Measurements from ENCODE around the gene CTSH. TPM values are rescaled to one million over a fixed set of nuclear protein-coding genes. Genes with fewer than 3 reads are reported as not detected.

The CTSH gene
- total and polyA plus RNA-seq, 2 of the 13 experiments (the other 11 are each of a cell fraction or from before 2014, with no cell fraction given), result 265 to 653 TPM

DNA sequence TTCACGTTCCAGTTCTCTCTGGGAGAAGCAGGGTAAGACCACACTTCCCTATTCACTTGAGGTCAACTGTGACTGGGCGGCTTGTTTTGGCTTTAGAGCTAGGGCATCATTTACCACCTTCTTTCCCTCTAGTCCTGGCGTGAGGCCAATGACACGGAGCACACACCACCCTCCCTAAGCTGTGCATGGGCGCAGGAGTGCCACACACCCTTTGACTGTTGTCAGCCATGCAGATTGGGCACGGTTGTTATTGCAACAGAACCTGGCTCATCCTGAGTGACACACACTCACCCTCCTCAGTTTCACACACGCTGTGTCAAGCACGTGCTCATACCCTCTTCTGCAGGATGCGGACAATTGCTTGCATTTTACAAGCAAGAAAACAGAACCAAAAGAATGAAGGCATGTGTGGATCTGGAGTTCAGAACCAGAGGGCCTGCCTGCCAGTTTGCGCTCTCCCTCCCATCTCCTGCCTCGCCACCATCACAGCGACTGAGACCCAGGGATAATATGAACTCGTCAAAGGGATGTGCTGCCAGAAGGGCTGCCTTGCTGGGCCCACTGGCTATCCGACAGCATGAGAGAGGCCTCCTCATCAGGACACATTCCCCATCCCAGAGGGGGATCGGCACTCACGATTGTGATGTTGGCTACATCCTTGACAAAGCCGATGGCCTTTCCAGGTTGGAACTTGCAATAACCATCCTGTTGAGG is 17.6 kb downstream of the CTSH start:
- H3K4me3 ChIP-seq (replicated peaks in 1 of 3; ENCODE audit: insufficient read depth in 1 of 3, low read depth in 2 of 3, low read length in 3 of 3), result no peak overlapping the region
- no peak for DNase-seq (ENCODE audit: low spot score)
- 97% methylated on average over 15 of the region's 17 CpGs for WGBS (ENCODE audit: low lambda C conversion rate)
- ATAC-seq, result no peak
- intact Hi-C loops (cut with micrococcal nuclease; ENCODE audit: unreplicated experiment) (no loop called here), in situ Hi-C loops (cut with HindIII; ENCODE audit: extremely low pct_ligation_motif_present, low pct_unique_long_range_greater_than_20kb) (no loop called here)
- no TSS peak for BruUV-seq (replicated peaks)
- peaks cover 34 to 77% of the 10 kb centered on the region in 2 experiments; a peak in 4 of 5 replicates for H3K36me3 ChIP-seq (replicated peaks in 1 of 2; ENCODE audit: control insufficient read depth in 1 of 2, insufficient read depth in 2 of 2, low read length in 2 of 2)
- POLR2A ChIA-PET, result no interaction called here
- CTCF ChIA-PET (ENCODE audit: low intra/inter-chr PET ratio, low total read pairs), result no interaction called here
- H3K4me1 ChIP-seq (ENCODE audit: insufficient read depth, low read length), result no peaks in the 10 kb centered on the region
- no peak overlapping the region for H3K27ac ChIP-seq (ENCODE audit: extremely low read length, insufficient read depth, low read length)
- no peaks in the 10 kb centered on the region for H3K9me3 ChIP-seq (ENCODE audit: low read length)
- no peak overlapping the region for H2AFZ ChIP-seq (ENCODE audit: low read length)
- H4K20me1 ChIP-seq (ENCODE audit: insufficient read depth, low read length), result no peaks in the 10 kb centered on the region
- H3K9ac ChIP-seq (ENCODE audit: insufficient read depth, low read depth, low read length), result no peak overlapping the region
- TF ChIP-seq CEBPG (CRISPR knock-in tag; IDR thresholded peaks at IDR 0.05) (no peak), ZNF12 (CRISPR knock-in tag; IDR thresholded peaks at IDR 0.05) (peak; percentile 89), POLR2AphosphoS5 (IDR thresholded peaks at IDR 0.05; ENCODE audit: low read depth, low read length) (peak; percentile 32; the same call in 1 of the 2 replicates), SNAI1 (CRISPR knock-in tag; IDR thresholded peaks at IDR 0.05; ENCODE audit: borderline replicate concordance) (no peak), PAF1 (CRISPR knock-in tag; IDR thresholded peaks at IDR 0.05) (0 out of 2 replicates have a peak, but pooled peaks have one; percentile 27)
- H3K4me2 ChIP-seq (ENCODE audit: low read depth, low read length), result no peak overlapping the region
- no peaks in the 10 kb centered on the region for H3K27me3 ChIP-seq (ENCODE audit: control insufficient read depth in 1 of 2, insufficient read depth in 2 of 2, low read length in 2 of 2)
- H3K79me2 ChIP-seq (ENCODE audit: insufficient read depth, low read length), result no peaks in the 10 kb centered on the region
- no peak for FAIRE-seq

GRCh38 chr15:78925956-78926743 is 18.7 kb downstream of the CTSH start:
- no peak overlapping the region for H3K9ac ChIP-seq (ENCODE audit: insufficient read depth, low read depth, low read length)
- ATAC-seq (peak; percentile 17), DNase-seq (ENCODE audit: low spot score) (no peak), FAIRE-seq (no peak)
- H2AFZ ChIP-seq (ENCODE audit: low read length), result no peak overlapping the region
- no peaks in the 10 kb centered on the region for H3K4me1 ChIP-seq (ENCODE audit: insufficient read depth, low read length)
- BruUV-seq (replicated peaks), result TSS peak; percentile 16
- CTCF ChIA-PET (ENCODE audit: low intra/inter-chr PET ratio, low total read pairs), result no interaction called here
- POLR2A ChIA-PET, result interaction anchor here (1.2 kb wide), 1 partner anchor 9 kb away, joined by 3 read pairs; no protein-coding TSS in a partner anchor
- H3K36me3 ChIP-seq (replicated peaks in 1 of 2; ENCODE audit: control insufficient read depth in 1 of 2, insufficient read depth in 2 of 2, low read length in 2 of 2), result peaks cover 36 to 80% of the 10 kb centered on the region in 2 experiments; a peak in 4 of 5 replicates
- no peaks in the 10 kb centered on the region for H4K20me1 ChIP-seq (ENCODE audit: insufficient read depth, low read length)
- in situ Hi-C loops (cut with HindIII; ENCODE audit: extremely low pct_ligation_motif_present, low pct_unique_long_range_greater_than_20kb), result no loop called here
- H3K4me3 ChIP-seq (replicated peaks in 1 of 3; ENCODE audit: insufficient read depth in 1 of 3, low read depth in 2 of 3, low read length in 3 of 3), result no peak overlapping the region
- H3K9me3 ChIP-seq (ENCODE audit: low read length), result no peaks in the 10 kb centered on the region
- no peaks in the 10 kb centered on the region for H3K27me3 ChIP-seq (ENCODE audit: control insufficient read depth in 1 of 2, insufficient read depth in 2 of 2, low read length in 2 of 2)
- intact Hi-C loops (cut with micrococcal nuclease; ENCODE audit: unreplicated experiment), result no loop called here
- no peak overlapping the region for H3K4me2 ChIP-seq (ENCODE audit: low read depth, low read length)
- WGBS (ENCODE audit: low lambda C conversion rate), result 94% methylated on average over 3 of the region's 5 CpGs
- H3K27ac ChIP-seq (ENCODE audit: extremely low read length, insufficient read depth, low read length), result no peak overlapping the region
- H3K79me2 ChIP-seq (ENCODE audit: insufficient read depth, low read length), result no peaks in the 10 kb centered on the region
- TF ChIP-seq AGO2 (optimal IDR thresholded peaks at IDR 0.05; ENCODE audit: low read depth, low read length) (peak; percentile 49), POLR2AphosphoS5 (IDR thresholded peaks at IDR 0.05; ENCODE audit: low read depth, low read length) (peak; percentile 13; the same call in 1 of the 2 replicates), POLR2G (IDR thresholded peaks at IDR 0.05; ENCODE audit: low read depth, low read length) (peak; percentile 35; the same call in 1 of the 2 replicates), STAG1 (CRISPR knock-in tag; IDR thresholded peaks at IDR 0.05) (peak; percentile 41), TBX3 (IDR thresholded peaks at IDR 0.05; ENCODE audit: borderline replicate concordance) (no peak), POLR2A (IDR thresholded peaks at IDR 0.05; ENCODE audit: insufficient read depth in 1 of 2, low read depth in 2 of 2, low read length in 2 of 2) (peak in 1 of 2 experiments; percentile 48; a peak in 1 of 4 replicates), SMARCC2 (IDR thresholded peaks at IDR 0.05) (no peak)
- TF ChIP-seq, protein P1, sequence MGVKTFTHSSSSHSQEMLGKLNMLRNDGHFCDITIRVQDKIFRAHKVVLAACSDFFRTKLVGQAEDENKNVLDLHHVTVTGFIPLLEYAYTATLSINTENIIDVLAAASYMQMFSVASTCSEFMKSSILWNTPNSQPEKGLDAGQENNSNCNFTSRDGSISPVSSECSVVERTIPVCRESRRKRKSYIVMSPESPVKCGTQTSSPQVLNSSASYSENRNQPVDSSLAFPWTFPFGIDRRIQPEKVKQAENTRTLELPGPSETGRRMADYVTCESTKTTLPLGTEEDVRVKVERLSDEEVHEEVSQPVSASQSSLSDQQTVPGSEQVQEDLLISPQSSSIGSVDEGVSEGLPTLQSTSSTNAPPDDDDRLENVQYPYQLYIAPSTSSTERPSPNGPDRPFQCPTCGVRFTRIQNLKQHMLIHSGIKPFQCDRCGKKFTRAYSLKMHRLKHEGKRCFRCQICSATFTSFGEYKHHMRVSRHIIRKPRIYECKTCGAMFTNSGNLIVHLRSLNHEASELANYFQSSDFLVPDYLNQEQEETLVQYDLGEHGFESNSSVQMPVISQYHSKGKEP (CRISPR knock-in tag; IDR thresholded peaks at IDR 0.05), result no peak
- TF ChIP-seq, protein P2, sequence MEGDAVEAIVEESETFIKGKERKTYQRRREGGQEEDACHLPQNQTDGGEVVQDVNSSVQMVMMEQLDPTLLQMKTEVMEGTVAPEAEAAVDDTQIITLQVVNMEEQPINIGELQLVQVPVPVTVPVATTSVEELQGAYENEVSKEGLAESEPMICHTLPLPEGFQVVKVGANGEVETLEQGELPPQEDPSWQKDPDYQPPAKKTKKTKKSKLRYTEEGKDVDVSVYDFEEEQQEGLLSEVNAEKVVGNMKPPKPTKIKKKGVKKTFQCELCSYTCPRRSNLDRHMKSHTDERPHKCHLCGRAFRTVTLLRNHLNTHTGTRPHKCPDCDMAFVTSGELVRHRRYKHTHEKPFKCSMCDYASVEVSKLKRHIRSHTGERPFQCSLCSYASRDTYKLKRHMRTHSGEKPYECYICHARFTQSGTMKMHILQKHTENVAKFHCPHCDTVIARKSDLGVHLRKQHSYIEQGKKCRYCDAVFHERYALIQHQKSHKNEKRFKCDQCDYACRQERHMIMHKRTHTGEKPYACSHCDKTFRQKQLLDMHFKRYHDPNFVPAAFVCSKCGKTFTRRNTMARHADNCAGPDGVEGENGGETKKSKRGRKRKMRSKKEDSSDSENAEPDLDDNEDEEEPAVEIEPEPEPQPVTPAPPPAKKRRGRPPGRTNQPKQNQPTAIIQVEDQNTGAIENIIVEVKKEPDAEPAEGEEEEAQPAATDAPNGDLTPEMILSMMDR (CRISPR knock-in tag; IDR thresholded peaks at IDR 0.05), result peak; percentile 43
